Neural cell (in vitro differentiated cells): Measurements from ENCODE around the gene USP11. TPM values are rescaled to one million over a fixed set of nuclear protein-coding genes. Genes with fewer than 3 reads are reported as not detected.

Source experiments
- H2AFZ ChIP-seq: fragments of 200-600, 300-800 bp; sonication (generic), shearing (Covaris generic); 2 replicates; pipeline ENCODE4 v1.6.0; 2014; ENCODE audit warnings: low read depth, mild to moderate bottlenecking, antibody characterized with exemption, low read length, moderate library complexity
- H3F3A ChIP-seq: fragments of 200-600 bp; shearing (Covaris generic); 2 replicates; pipeline ENCODE4 v1.6.1; 2016; ENCODE audit warnings: mild to moderate bottlenecking, moderate library complexity, mixed read lengths, antibody characterized with exemption, low read length; ENCODE audit not compliant: insufficient read depth, poor library complexity, severe bottlenecking
- H3K27ac ChIP-seq: fragments of 200-600, 300-800 bp; sonication (generic), shearing (Covaris generic); 2 replicates; pipeline ENCODE4 v1.5.1; 2014; ENCODE audit warnings: mild to moderate bottlenecking, low read length, moderate library complexity
- H3K27me3 ChIP-seq: fragments of 300-800, 200-600 bp; sonication (generic), shearing (Covaris generic); 2 replicates; pipeline ENCODE4 v1.6.0; 2014; ENCODE audit warnings: mild to moderate bottlenecking, low read depth, low read length, moderate library complexity; ENCODE audit not compliant: insufficient read depth
- H3K36me3 ChIP-seq: fragments of 300-800, 200-600 bp; sonication (generic), shearing (Covaris generic); 2 replicates; pipeline ENCODE4 v1.5.1; 2014; ENCODE audit warnings: mild to moderate bottlenecking, antibody characterized with exemption, low read length, moderate library complexity; ENCODE audit not compliant: insufficient read depth
- H3K4me2 ChIP-seq: fragments of 300-800, 200-600 bp; sonication (generic), shearing (Covaris generic); 2 replicates; pipeline ENCODE4 v1.6.0; 2014; ENCODE audit warnings: mild to moderate bottlenecking, low read length
- H3K4me3 ChIP-seq: fragments of 300-800, 200-600 bp; sonication (generic), shearing (Covaris generic); 2 replicates; pipeline ENCODE4 v1.5.1; 2014; ENCODE audit warnings: mild to moderate bottlenecking, low read length, moderate library complexity
- H3K79me2 ChIP-seq: fragments of 200-600 bp; shearing (Covaris generic); replicated peaks from 2 replicates; pipeline ENCODE4 v1.6.0; 2014; ENCODE audit warnings: mild to moderate bottlenecking, low read length, moderate library complexity; ENCODE audit not compliant: insufficient read depth
- H3K9ac ChIP-seq: fragments of 300-800, 200-600 bp; sonication (generic), shearing (Covaris generic); 2 replicates; pipeline ENCODE4 v1.6.1; 2016; ENCODE audit warnings: mild to moderate bottlenecking, low read length, mixed read lengths
- H3K9me2 ChIP-seq: fragments of 200-600 bp; shearing (Covaris generic); 2 replicates; pipeline ENCODE4 v1.6.1; 2016; ENCODE audit warnings: mild to moderate bottlenecking, low read length, mixed read lengths; ENCODE audit not compliant: insufficient read depth
- H3K9me3 ChIP-seq: fragments of 200-600, 300-800 bp; sonication (generic), shearing (Covaris generic); 2 replicates; pipeline ENCODE4 v1.6.1; 2016; ENCODE audit warnings: mild to moderate bottlenecking, mixed run types, low read length, moderate library complexity, mixed read lengths
- H4K20me1 ChIP-seq: fragments of 200-600 bp; shearing (Covaris generic); 2 replicates; pipeline ENCODE4 v1.6.1; 2016; ENCODE audit warnings: mild to moderate bottlenecking, mixed run types; ENCODE audit not compliant: insufficient read depth
- EP300 ChIP-seq: fragments of 450-650 bp; conservative IDR thresholded peaks from 2 replicates; pipeline ENCODE4 v1.6.1; 2014; ENCODE audit warnings: antibody characterized with exemption, mild to moderate bottlenecking, moderate library complexity; ENCODE audit not compliant: poor library complexity, severe bottlenecking
- EZH2 ChIP-seq: fragments of 200-600, 300-800 bp; shearing (Covaris generic), sonication (generic); IDR thresholded peaks from 2 replicates; pipeline ENCODE4 v1.6.1; 2014; ENCODE audit warnings: antibody characterized with exemption, low read length, borderline replicate concordance, mild to moderate bottlenecking; ENCODE audit not compliant: insufficient read depth, poor library complexity, severe bottlenecking
- MXI1 ChIP-seq: fragments of 450-650 bp; conservative IDR thresholded peaks from 2 replicates; pipeline ENCODE4 v1.6.1; 2014; ENCODE audit warnings: antibody characterized with exemption, mild to moderate bottlenecking; ENCODE audit not compliant: poor library complexity, severe bottlenecking
- POLR2AphosphoS5 ChIP-seq: IDR thresholded peaks from 2 replicates; pipeline ENCODE4 v1.6.1; 2012
- RAD21 ChIP-seq: fragments of 450-650 bp; conservative IDR thresholded peaks from 2 replicates; pipeline ENCODE4 v1.6.1; 2014; ENCODE audit warnings: antibody characterized with exemption, mild to moderate bottlenecking, moderate library complexity
- SMC3 ChIP-seq: fragments of 450-650 bp; conservative IDR thresholded peaks from 2 replicates; pipeline ENCODE4 v1.6.1; 2014; ENCODE audit warnings: antibody characterized with exemption, mild to moderate bottlenecking, moderate library complexity; ENCODE audit not compliant: poor library complexity
- TAF1 ChIP-seq: IDR thresholded peaks from 2 replicates; pipeline ENCODE4 v1.6.1; 2012; ENCODE audit warnings: low read depth
- polyA plus RNA-seq: library from polyadenylated mRNA; depleted of rRNA; stranded (reverse); fragments of >200 nt; gene quantifications from 2 replicates; pipeline ENCODE4 v1.2.3, GENCODE V29; 2014
- TF ChIP-seq, protein P1 (sequence below): fragments of 450-650 bp; IDR thresholded peaks from 2 replicates; pipeline ENCODE4 v1.5.1; 2014; ENCODE audit warnings: antibody characterized with exemption, mild to moderate bottlenecking, moderate library complexity; ENCODE audit not compliant: poor library complexity, severe bottlenecking
- TF ChIP-seq, protein P2 (sequence below): IDR thresholded peaks from 2 replicates; pipeline ENCODE4 v1.6.1; 2012; ENCODE audit warnings: borderline replicate concordance

USP11 gene
- polyA plus RNA-seq, 1 donor from 2014 or later = 184 TPM

DNA sequence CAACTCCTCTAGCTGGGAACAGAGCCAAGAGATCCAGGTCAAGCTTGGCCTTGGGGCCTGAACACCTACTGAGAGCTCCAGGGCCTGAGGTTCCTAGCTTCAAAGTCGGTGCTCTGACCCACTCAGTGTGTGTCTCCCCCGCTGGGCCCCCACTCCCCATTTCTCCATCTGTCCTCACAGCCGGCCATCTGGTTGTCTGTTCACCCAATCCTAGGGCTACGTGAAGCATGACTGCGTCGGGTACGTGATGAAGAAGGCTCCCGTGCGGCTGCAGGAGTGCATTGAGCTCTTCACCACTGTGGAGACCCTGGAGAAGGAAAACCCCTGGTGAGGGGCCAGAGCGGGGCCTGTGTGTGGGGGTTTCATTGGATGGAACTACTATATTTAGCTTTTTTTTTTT lies 12.3 kb downstream of the USP11 start:
- TF ChIP-seq, protein P1, sequence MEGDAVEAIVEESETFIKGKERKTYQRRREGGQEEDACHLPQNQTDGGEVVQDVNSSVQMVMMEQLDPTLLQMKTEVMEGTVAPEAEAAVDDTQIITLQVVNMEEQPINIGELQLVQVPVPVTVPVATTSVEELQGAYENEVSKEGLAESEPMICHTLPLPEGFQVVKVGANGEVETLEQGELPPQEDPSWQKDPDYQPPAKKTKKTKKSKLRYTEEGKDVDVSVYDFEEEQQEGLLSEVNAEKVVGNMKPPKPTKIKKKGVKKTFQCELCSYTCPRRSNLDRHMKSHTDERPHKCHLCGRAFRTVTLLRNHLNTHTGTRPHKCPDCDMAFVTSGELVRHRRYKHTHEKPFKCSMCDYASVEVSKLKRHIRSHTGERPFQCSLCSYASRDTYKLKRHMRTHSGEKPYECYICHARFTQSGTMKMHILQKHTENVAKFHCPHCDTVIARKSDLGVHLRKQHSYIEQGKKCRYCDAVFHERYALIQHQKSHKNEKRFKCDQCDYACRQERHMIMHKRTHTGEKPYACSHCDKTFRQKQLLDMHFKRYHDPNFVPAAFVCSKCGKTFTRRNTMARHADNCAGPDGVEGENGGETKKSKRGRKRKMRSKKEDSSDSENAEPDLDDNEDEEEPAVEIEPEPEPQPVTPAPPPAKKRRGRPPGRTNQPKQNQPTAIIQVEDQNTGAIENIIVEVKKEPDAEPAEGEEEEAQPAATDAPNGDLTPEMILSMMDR = no peak
- TF ChIP-seq EP300 = no peak
- TF ChIP-seq RAD21 = no peak
- no peak for TF ChIP-seq POLR2AphosphoS5
- no peak for TF ChIP-seq MXI1
- TF ChIP-seq EZH2 = no peak
- Histone ChIP-seq H3K9me3 (no peaks in the 10 kb centered on the region), H3F3A (no peaks in the 10 kb centered on the region), H3K4me3 (no peak overlapping the region), H3K4me2 (no peak overlapping the region), H3K27me3 (no peaks in the 10 kb centered on the region), H3K9ac (no peak overlapping the region), H3K79me2 (peaks cover under 1% of the 10 kb centered on the region), H3K36me3 (no peaks in the 10 kb centered on the region), H2AFZ (no peak overlapping the region), H3K27ac (no peak overlapping the region), H3K9me2 (no peaks in the 10 kb centered on the region), H4K20me1 (no peaks in the 10 kb centered on the region)

DNA sequence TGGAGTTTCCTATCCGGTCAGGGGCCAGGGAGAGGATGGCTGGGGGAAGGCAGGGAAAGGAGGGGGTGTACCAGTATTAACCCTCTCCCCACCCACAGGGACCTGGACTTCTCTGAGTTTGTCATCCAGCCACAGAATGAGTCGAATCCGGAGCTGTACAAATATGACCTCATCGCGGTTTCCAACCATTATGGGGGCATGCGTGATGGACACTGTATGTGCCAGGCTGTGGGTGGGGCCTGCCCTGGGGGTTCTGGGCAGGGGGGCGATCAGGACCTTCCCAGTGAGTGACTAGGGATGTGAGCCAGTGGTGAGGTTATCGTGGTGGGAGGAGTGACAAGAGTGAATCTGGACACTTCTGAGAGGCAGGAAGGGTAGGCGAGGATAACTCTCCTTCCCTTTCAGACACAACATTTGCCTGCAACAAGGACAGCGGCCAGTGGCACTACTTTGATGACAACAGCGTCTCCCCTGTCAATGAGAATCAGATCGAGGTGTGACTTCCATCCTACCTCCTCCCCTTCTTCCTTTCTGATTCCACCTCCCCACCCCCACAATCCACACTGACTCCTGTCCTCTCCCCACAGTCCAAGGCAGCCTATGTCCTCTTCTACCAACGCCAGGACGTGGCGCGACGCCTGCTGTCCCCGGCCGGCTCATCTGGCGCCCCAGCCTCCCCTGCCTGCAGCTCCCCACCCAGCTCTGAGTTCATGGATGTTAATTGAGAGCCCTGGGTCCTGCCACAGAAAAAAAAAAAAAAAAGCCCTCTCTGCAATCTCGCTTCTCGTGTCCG lies 14.6 kb downstream of the USP11 start:
- H3F3A ChIP-seq = no peaks in the 10 kb centered on the region
- H4K20me1 ChIP-seq = no peaks in the 10 kb centered on the region
- no peaks in the 10 kb centered on the region for H3K79me2 ChIP-seq
- no peaks in the 10 kb centered on the region for H3K9me3 ChIP-seq
- H2AFZ ChIP-seq = no peak overlapping the region
- no peak overlapping the region for H3K27ac ChIP-seq
- no peak overlapping the region for H3K9ac ChIP-seq
- no peaks in the 10 kb centered on the region for H3K36me3 ChIP-seq
- TF ChIP-seq TAF1 (no peak), SMC3 (no peak), EZH2 (no peak), POLR2AphosphoS5 (peak; percentile 1), RAD21 (no peak)
- TF ChIP-seq, protein P1 = no peak
- TF ChIP-seq, protein P2, sequence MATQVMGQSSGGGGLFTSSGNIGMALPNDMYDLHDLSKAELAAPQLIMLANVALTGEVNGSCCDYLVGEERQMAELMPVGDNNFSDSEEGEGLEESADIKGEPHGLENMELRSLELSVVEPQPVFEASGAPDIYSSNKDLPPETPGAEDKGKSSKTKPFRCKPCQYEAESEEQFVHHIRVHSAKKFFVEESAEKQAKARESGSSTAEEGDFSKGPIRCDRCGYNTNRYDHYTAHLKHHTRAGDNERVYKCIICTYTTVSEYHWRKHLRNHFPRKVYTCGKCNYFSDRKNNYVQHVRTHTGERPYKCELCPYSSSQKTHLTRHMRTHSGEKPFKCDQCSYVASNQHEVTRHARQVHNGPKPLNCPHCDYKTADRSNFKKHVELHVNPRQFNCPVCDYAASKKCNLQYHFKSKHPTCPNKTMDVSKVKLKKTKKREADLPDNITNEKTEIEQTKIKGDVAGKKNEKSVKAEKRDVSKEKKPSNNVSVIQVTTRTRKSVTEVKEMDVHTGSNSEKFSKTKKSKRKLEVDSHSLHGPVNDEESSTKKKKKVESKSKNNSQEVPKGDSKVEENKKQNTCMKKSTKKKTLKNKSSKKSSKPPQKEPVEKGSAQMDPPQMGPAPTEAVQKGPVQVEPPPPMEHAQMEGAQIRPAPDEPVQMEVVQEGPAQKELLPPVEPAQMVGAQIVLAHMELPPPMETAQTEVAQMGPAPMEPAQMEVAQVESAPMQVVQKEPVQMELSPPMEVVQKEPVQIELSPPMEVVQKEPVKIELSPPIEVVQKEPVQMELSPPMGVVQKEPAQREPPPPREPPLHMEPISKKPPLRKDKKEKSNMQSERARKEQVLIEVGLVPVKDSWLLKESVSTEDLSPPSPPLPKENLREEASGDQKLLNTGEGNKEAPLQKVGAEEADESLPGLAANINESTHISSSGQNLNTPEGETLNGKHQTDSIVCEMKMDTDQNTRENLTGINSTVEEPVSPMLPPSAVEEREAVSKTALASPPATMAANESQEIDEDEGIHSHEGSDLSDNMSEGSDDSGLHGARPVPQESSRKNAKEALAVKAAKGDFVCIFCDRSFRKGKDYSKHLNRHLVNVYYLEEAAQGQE = no peak
- no peaks in the 10 kb centered on the region for H3K27me3 ChIP-seq
- no peak overlapping the region for H3K4me3 ChIP-seq
- no peak overlapping the region for H3K4me2 ChIP-seq
- H3K9me2 ChIP-seq = no peaks in the 10 kb centered on the region
